Umbilical cord (tissue), 2 donors: ENCODE measurements around the gene ALS2. TPM values are rescaled to one million over a fixed set of nuclear protein-coding genes. Genes with fewer than 3 reads are reported as not detected.
"Not testable (repeated sequence)": the region's sequence is repeated elsewhere in the genome, so short reads cannot be mapped to it uniquely, and the experiment has no call there.

Experiments
- DNase-seq: peaks from one replicate; pipeline ENCODE4 v3.0.0-alpha.2; 2015; ENCODE audit warnings: low spot score
- total RNA-seq: library from RNA; depleted of rRNA; stranded (reverse); fragments of >200 nt; gene quantifications from one replicate; pipeline ENCODE4 v1.2.3, GENCODE V29; 2014; ENCODE audit warnings: low replicate concordance; ENCODE audit not compliant: insufficient read depth

Gene ALS2
- 32.7 TPM for total RNA-seq

- DNase-seq = peak; percentile 99
These were observed at the start of gene ALS2 for GRCh38 chr2:201780674-201781493. Gene ALS2 (minus strand): TSS chr2:201780933. CDS start chr2:201768885, 12,048 bp downstream.

GRCh38 chr2:201828220-201828619 lies 47.5 kb upstream of the ALS2 start:
- no peak for DNase-seq

- no peak for DNase-seq
These were observed 46.9 kb upstream of the ALS2 start for GRCh38 chr2:201827621-201828020.

- DNase-seq = no peak
These were observed 43.5 kb upstream of the ALS2 start for GRCh38 chr2:201824212-201824611.

GRCh38 chr2:201821080-201821479 lies 40.3 kb upstream of the ALS2 start:
- DNase-seq = no peak

GRCh38 chr2:201820383-201821007 lies 39.8 kb upstream of the ALS2 start:
- peak; percentile 62 for DNase-seq

GRCh38 chr2:201816657-201817575 lies 36.2 kb upstream of the ALS2 start:
- DNase-seq = no peak

- peak; percentile 42 for DNase-seq
These were observed 33.4 kb upstream of the ALS2 start for GRCh38 chr2:201813996-201814760.

GRCh38 chr2:201810604-201811003 lies 29.9 kb upstream of the ALS2 start:
- DNase-seq = not testable (repeated sequence)

GRCh38 chr2:201809633-201810032 lies 28.9 kb upstream of the ALS2 start:
- no peak for DNase-seq

GRCh38 chr2:201808027-201808426 lies 27.3 kb upstream of the ALS2 start:
- no peak for DNase-seq

GRCh38 chr2:201807452-201807999 lies 26.8 kb upstream of the ALS2 start:
- DNase-seq = peak; percentile 83

- DNase-seq = peak; percentile 95
These were observed 25.9 kb upstream of the ALS2 start, which contains the start of gene CDK15 for GRCh38 chr2:201806442-201807170. Gene CDK15 (plus strand): TSS chr2:201806537. CDS start chr2:201806665, 128 bp downstream.

GRCh38 chr2:201798914-201799285 lies 18.2 kb upstream of the ALS2 start:
- DNase-seq = not testable (repeated sequence)

GRCh38 chr2:201798252-201798913 lies 17.6 kb upstream of the ALS2 start:
- no peak for DNase-seq

- DNase-seq = no peak
These were observed 16.6 kb upstream of the ALS2 start for GRCh38 chr2:201797175-201797840.

- no peak for DNase-seq
These were observed 15.7 kb upstream of the ALS2 start for GRCh38 chr2:201796478-201796865.

GRCh38 chr2:201795607-201796477 lies 15.1 kb upstream of the ALS2 start:
- peak; percentile 55 for DNase-seq
